ENCODE measurements around the gene YJU2.

DNA sequence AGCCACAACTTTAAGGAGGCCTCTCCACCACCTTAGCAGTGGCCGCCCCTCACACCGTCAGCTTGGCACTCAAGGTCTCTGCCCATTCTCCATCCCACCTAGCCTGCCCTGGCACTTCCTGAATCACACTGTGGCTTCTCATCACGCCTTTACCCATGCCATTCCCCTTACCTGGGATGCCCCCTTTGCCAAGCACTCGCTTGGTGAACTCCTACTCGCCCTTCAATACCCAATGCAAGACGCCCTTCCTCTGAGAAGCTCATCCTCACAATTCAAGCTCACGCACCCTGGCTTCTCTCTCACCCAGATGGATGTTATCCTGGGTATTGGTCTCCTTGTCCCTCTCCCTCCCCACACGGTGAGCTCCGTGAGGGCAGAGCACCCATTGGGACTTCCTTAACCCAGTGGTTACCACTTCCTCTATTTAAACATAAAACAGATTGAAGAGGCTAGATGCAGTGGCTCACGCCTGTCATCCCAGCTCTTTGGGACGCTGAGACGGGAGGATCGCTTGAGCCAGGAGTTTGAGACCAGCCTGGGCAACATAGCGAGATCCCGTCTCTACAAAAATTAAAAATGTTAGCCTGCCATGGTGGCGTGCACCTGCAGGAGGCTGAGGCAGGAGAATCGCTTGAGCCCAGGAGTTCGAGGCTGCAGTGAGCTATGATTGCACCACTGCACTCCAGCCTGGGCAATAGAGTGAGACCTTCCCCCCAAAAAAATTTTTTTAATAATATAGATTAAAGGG lies 19.5 kb downstream of the YJU2 start:
- TF ChIP-seq, protein P1, sequence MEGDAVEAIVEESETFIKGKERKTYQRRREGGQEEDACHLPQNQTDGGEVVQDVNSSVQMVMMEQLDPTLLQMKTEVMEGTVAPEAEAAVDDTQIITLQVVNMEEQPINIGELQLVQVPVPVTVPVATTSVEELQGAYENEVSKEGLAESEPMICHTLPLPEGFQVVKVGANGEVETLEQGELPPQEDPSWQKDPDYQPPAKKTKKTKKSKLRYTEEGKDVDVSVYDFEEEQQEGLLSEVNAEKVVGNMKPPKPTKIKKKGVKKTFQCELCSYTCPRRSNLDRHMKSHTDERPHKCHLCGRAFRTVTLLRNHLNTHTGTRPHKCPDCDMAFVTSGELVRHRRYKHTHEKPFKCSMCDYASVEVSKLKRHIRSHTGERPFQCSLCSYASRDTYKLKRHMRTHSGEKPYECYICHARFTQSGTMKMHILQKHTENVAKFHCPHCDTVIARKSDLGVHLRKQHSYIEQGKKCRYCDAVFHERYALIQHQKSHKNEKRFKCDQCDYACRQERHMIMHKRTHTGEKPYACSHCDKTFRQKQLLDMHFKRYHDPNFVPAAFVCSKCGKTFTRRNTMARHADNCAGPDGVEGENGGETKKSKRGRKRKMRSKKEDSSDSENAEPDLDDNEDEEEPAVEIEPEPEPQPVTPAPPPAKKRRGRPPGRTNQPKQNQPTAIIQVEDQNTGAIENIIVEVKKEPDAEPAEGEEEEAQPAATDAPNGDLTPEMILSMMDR (IDR thresholded peaks at IDR 0.05): no peak
- no peak for TF ChIP-seq POLR2A (IDR thresholded peaks at IDR 0.05)
